K562 (cell line): ENCODE measurements around the gene SMIM10L2A. TPM values are rescaled to one million over a fixed set of nuclear protein-coding genes. Genes with fewer than 3 reads are reported as not detected.
"Not testable (repeated sequence)": the region's sequence is repeated elsewhere in the genome, so short reads cannot be mapped to it uniquely, and the experiment has no call there.

Experiments used
- ATAC-seq: fragments of 200-7000 bp; cut with Tn5 transposase; 3 replicates; pipeline ENCODE4 v1.9.1; 2020; ENCODE audit warnings: moderate library complexity
- BruUV-seq: library from RNA; stranded (reverse); fragments of 400-500 nt; replicated peaks from 2 replicates; lab custom pipeline; 2021; lab: Mats Ljungman, UMichigan
- CTCF ChIA-PET: fragments of 300-600 bp; formaldehyde crosslinking; extraction: SDS; loops from one replicate; lab custom pipeline; 2021; ENCODE audit warnings: low intra/inter-chr PET ratio; lab: Yijun Ruan, JAX
- POLR2A ChIA-PET: fragments of 300-600, 350-650 bp; sonication (Branson Sonifier 250); formaldehyde crosslinking; extraction: SDS; loops from one replicate; lab custom pipeline; 2021; ENCODE audit warnings: antibody characterized with exemption, inconsistent platforms; lab: Yijun Ruan, JAX
- DNase-seq, 4 experiments: peaks; one replicate each; pipeline versions ENCODE4 v3.0.0 to v3.0.0-alpha.2; 2011 to 2018; ENCODE audit warnings: low spot score in 3 of 4, mixed read lengths in 3 of 4; ENCODE audit errors: extremely low read depth in 1 of 4
- FAIRE-seq: peaks from 2 replicates; lab custom pipeline; 2011; peaks lifted over from hg19 to GRCh38; lab: Jason Lieb, UNC
- H2AFZ ChIP-seq: 2 replicates; pipeline ENCODE4 v1.6.0; 2011; ENCODE audit warnings: low read depth, low read length, control low read depth, inconsistent platforms
- H3K27ac ChIP-seq: fragments of 200-600 bp; 3 replicates; pipeline ENCODE4 v1.8.0; 2011; ENCODE audit warnings: low read depth, mild to moderate bottlenecking, control low read depth, inconsistent platforms, low read length, moderate library complexity, mixed read lengths; ENCODE audit errors: extremely low read depth
- H3K27me3 ChIP-seq, 2 experiments: fragments of 300-600 bp in 1 of 2; 2 replicates in 1 of 2; 3 replicates in 1 of 2; pipeline versions ENCODE4 v1.6.0 to v1.8.0; 2011; ENCODE audit warnings: inconsistent platforms in 2 of 2, low read length in 2 of 2, mild to moderate bottlenecking in 1 of 2, mixed read lengths in 1 of 2, moderate library complexity in 1 of 2; ENCODE audit not compliant: control insufficient read depth in 2 of 2, insufficient read depth in 2 of 2
- H3K36me3 ChIP-seq: fragments of 300-600 bp; 3 replicates; pipeline ENCODE4 v1.8.0; 2011; ENCODE audit warnings: mild to moderate bottlenecking, low read length, inconsistent platforms; ENCODE audit not compliant: control insufficient read depth, insufficient read depth
- H3K4me1 ChIP-seq, 2 experiments: fragments of 200-600 bp in 1 of 2; replicated peaks in 1 of 2; 2 replicates in 1 of 2; 3 replicates in 1 of 2; pipeline versions ENCODE4 v1.5.1 to v1.8.0; 2011; ENCODE audit warnings: inconsistent platforms in 2 of 2, low read length in 2 of 2, mild to moderate bottlenecking in 1 of 2, mixed read lengths in 1 of 2, moderate library complexity in 1 of 2; ENCODE audit not compliant: control insufficient read depth in 2 of 2, insufficient read depth in 2 of 2
- H3K4me2 ChIP-seq: 2 replicates; pipeline ENCODE4 v1.6.1; 2011; ENCODE audit warnings: low read length, control low read depth, inconsistent platforms, mixed read lengths; ENCODE audit not compliant: insufficient read depth
- H3K4me3 ChIP-seq: fragments of 200-600 bp; sonication (generic), shearing (Covaris generic); 2 replicates; pipeline ENCODE4 v1.5.1; 2016; ENCODE audit warnings: control low read depth, inconsistent platforms
- H3K79me2 ChIP-seq: fragments of 200-600 bp; 3 replicates; pipeline ENCODE4 v1.8.0; 2011; ENCODE audit warnings: low read length, inconsistent platforms; ENCODE audit not compliant: control insufficient read depth, insufficient read depth
- H3K9ac ChIP-seq, 2 experiments: 2 replicates each; pipeline versions ENCODE4 v1.6.0 to v1.6.1; 2011; ENCODE audit warnings: low read depth in 2 of 2, low read length in 2 of 2, control low read depth in 1 of 2, inconsistent platforms in 1 of 2, mild to moderate bottlenecking in 1 of 2, mixed read lengths in 1 of 2; ENCODE audit not compliant: insufficient read depth in 1 of 2
- H3K9me1 ChIP-seq: one replicate; pipeline ENCODE4 v1.6.0; 2011; ENCODE audit warnings: inconsistent platforms, mild to moderate bottlenecking, low read length, moderate library complexity; ENCODE audit not compliant: control insufficient read depth, insufficient read depth
- H3K9me3 ChIP-seq: replicated peaks from 2 replicates; pipeline ENCODE4 v1.5.1; 2011; ENCODE audit warnings: low read depth, low read length, inconsistent platforms; ENCODE audit not compliant: control insufficient read depth, insufficient read depth
- H4K20me1 ChIP-seq: replicated peaks from 2 replicates; pipeline ENCODE4 v1.6.1; 2011; ENCODE audit warnings: low read length, inconsistent platforms, mixed read lengths; ENCODE audit not compliant: control insufficient read depth, insufficient read depth
- FOSL1 ChIP-seq: fragments of 200-800 bp; sonication (Bioruptor generic); conservative IDR thresholded peaks from 2 replicates; pipeline ENCODE4 v1.6.1; 2016; ENCODE audit warnings: missing genetic modification characterization, missing compliant biosample characterization
- MYNN ChIP-seq, 2 experiments: sonication (generic); formaldehyde crosslinking in 1 of 2; IDR thresholded peaks; 2 replicates each; pipeline versions ENCODE4 v1.5.0 to v1.6.1; 2016 to 2020; ENCODE audit warnings: antibody characterized with exemption in 1 of 2, missing genetic modification reagents in 1 of 2
- NR2F6 ChIP-seq: fragments of 450-650 bp; formaldehyde crosslinking; IDR thresholded peaks from 2 replicates; pipeline ENCODE4 v1.4.0; 2020; ENCODE audit warnings: mild to moderate bottlenecking
- OTX1 ChIP-seq: fragments of 450-650 bp; formaldehyde crosslinking; IDR thresholded peaks from 2 replicates; pipeline ENCODE4 v1.4.0; 2022; ENCODE audit warnings: mild to moderate bottlenecking
- RBM15 ChIP-seq: fragments of 200-400 bp; formaldehyde crosslinking; IDR thresholded peaks from 2 replicates; pipeline ENCODE4 v1.6.1; 2018; ENCODE audit warnings: mild to moderate bottlenecking, low read length, moderate library complexity; ENCODE audit not compliant: insufficient read depth
- SETDB1 ChIP-seq: IDR thresholded peaks from one replicate; pipeline ENCODE4 v1.6.1; 2012; ENCODE audit warnings: low read length, control low read depth, inconsistent platforms
- TAF7 ChIP-seq: fragments of 450-650 bp; IDR thresholded peaks from 2 replicates; pipeline ENCODE4 v1.6.1; 2016; ENCODE audit warnings: missing genetic modification characterization, missing compliant biosample characterization
- WGBS: fragments of 100-300 bp; shearing (Covaris generic); methylation state at CpG from one replicate; pipeline ENCODE4 v1.1.6; 2016; ENCODE audit warnings: low coverage, mixed read lengths; ENCODE audit not compliant: insufficient coverage; ENCODE audit errors: missing lambda C conversion rate; 5-methylcytosine and 5-hydroxymethylcytosine counted together
- in situ Hi-C: fragments of 300-500 bp; cut with MboI; formaldehyde crosslinking; loops from 4 replicates; pipeline ENCODE4 v1.15.0; 2018; ENCODE audit warnings: inconsistent platforms, mixed read lengths
- intact Hi-C: fragments of 100-400 bp; cut with micrococcal nuclease; formaldehyde crosslinking; loops from 2 replicates; pipeline ENCODE4 v1.14.2; 2022
- polyA plus RNA-seq, 8 experiments: library from polyadenylated mRNA; depleted of rRNA in 4 of 8; stranded (reverse) in 5 of 8; unstranded in 3 of 8; fragments of >200 nt; fragmentation: Nextera tagmentation in 2 of 8; fragmentation: Illumina TruSeq in 1 of 8; extraction: Ambion mirVana in 2 of 8; extraction: Trizol in 1 of 8; gene quantifications; 2 replicates each; pipeline versions ENCODE4 v1.2.1 to v1.2.3, GENCODE V29; 2011 to 2014; ENCODE audit warnings: inconsistent platforms in 1 of 8, missing spikeins in 1 of 8
- total RNA-seq, 7 experiments: library from RNA; depleted of rRNA in 6 of 7; stranded (reverse); fragments of >200 nt in 6 of 7; fragmentation: Illumina TruSeq in 2 of 7; extraction: Trizol in 2 of 7; gene quantifications; 2 replicates each; pipeline versions ENCODE4 v1.2.1 to v1.2.3, GENCODE V29; 2011 to 2021; ENCODE audit warnings: low replicate concordance in 1 of 7

Gene SMIM10L2A
- total and polyA plus RNA-seq, 9 of the 15 experiments (the other 6 are each of a cell fraction or from before 2014, with no cell fraction given) = 0.03 to 0.14 (median 0.09) TPM; not detected in 2

DNA sequence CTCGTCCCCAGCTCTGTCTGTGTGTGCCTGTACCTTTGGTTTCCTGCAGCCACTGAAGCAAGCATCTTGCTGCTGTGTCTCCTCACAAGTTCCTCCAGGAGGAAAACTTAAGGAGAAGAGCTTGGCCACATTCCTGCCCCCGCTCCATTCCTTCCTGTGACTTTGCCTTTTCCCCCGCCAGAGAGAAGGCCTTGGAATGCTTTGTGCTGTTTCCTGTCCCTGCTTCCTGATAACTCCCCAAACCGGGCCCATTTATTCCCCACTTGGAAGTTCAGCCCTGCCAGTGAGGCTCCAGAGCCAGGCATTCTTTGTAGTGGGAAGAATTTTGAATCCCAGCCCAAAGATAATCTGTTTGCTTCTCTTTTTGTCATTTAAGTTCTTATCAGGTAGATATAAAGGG lies 33.1 kb downstream of the SMIM10L2A start:
- Histone ChIP-seq H3K4me3 (no peak overlapping the region), H3K4me1 (no peaks in the 10 kb centered on the region), H3K9me1 (no peaks in the 10 kb centered on the region), H3K9me3 (no peaks in the 10 kb centered on the region), H3K4me2 (no peak overlapping the region), H3K36me3 (no peaks in the 10 kb centered on the region), H4K20me1 (no peaks in the 10 kb centered on the region), H3K27me3 (peaks cover 0 to 6% of the 10 kb centered on the region in 2 experiments; a peak in 2 of 5 replicates)
- BruUV-seq = no TSS peak
- ChIA-PET POLR2A (no interaction called here), CTCF (no interaction called here)
- FAIRE-seq (no peak), DNase-seq (no peak), ATAC-seq (no peak)
- WGBS = 0% methylated on average over 2 of the region's 4 CpGs
- intact Hi-C loops = no loop called here
- TF ChIP-seq FOSL1 (no peak), MYNN (IDR thresholded peaks at IDR 0.05) (no peak), MYNN (CRISPR knock-in tag; IDR thresholded peaks at IDR 0.05) (no peak), SETDB1 (no peak), OTX1 (no peak), NR2F6 (no peak), TAF7 (tag) (no peak), RBM15 (no peak)
- TF ChIP-seq, all 486 proteins: peak for 0
- Histone ChIP-seq H3K27ac (no peak overlapping the region), H2AFZ (no peak overlapping the region), H3K79me2 (no peaks in the 10 kb centered on the region), H3K9ac (no peak overlapping the region)
- in situ Hi-C loops = no loop called here

DNA sequence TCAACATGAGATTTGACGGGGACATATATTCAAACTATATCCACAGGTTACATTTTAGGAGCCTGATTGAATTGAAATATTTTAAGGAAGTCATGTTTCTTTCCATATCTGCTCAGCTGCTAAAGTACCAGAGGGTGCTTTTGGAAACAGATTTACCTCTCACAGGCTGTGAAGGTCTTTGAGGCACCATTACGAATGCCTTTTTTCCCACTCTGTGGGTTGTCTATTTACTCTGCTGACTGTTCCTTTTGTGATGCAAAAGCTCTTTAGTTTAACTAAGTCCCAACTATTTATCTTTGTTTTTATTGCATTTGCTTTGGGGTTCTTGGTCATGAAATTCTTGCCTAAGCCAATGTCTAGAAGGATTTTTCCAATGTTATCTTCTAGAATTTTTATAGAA lies 40.0 kb downstream of the SMIM10L2A start:
- BruUV-seq, intact Hi-C loops, H3K36me3 ChIP-seq, ATAC-seq, H2AFZ ChIP-seq, POLR2A ChIA-PET, H3K27ac ChIP-seq, DNase-seq, H4K20me1 ChIP-seq, H3K9me3 ChIP-seq, H3K4me2 ChIP-seq, H3K9ac ChIP-seq, FAIRE-seq, H3K27me3 ChIP-seq, H3K9me1 ChIP-seq, H3K79me2 ChIP-seq, H3K4me1 ChIP-seq, in situ Hi-C loops, H3K4me3 ChIP-seq, CTCF ChIA-PET: not testable (repeated sequence)
- 0% methylated on average over 2 of the region's 2 CpGs for WGBS
